Astrocyte of the spinal cord (primary cell): ENCODE results near the gene NDOR1.

ENCODE experiments used
- DNase-seq: peaks from one replicate; pipeline ENCODE4 v3.0.0; 2011; ENCODE audit warnings: low read depth, low spot score
- H3K4me3 ChIP-seq: 2 replicates; pipeline ENCODE4 v1.5.1; 2011; ENCODE audit warnings: low read depth, mild to moderate bottlenecking, low read length, moderate library complexity
- CTCF ChIP-seq: IDR thresholded peaks from 2 replicates; pipeline ENCODE4 v1.5.1; 2012; ENCODE audit warnings: low read depth, mild to moderate bottlenecking, low read length, inconsistent platforms
- in situ Hi-C: cut with HindIII; loops from 2 replicates; pipeline ENCODE4 v1.10.0; 2017; ENCODE audit warnings: low sequenced_read_pairs

Gene NDOR1

GRCh38 chr9:137217276-137218211, 12.0 kb downstream of the NDOR1 start:
- in situ Hi-C loops: no loop called here
- no peak overlapping the region for H3K4me3 ChIP-seq
- no peak for DNase-seq
- no peak for TF ChIP-seq CTCF

- TF ChIP-seq CTCF: no peak
- DNase-seq: no peak
- H3K4me3 ChIP-seq: no peak overlapping the region
- in situ Hi-C loops: no loop called here
Measured at GRCh38 chr9:137218212-137218753, 12.8 kb downstream of the NDOR1 start.

GRCh38 chr9:137218754-137219271, 13.3 kb downstream of the NDOR1 start:
- DNase-seq: peak; percentile 31
- no peak for TF ChIP-seq CTCF
- H3K4me3 ChIP-seq: no peak overlapping the region
- in situ Hi-C loops: no loop called here

- H3K4me3 ChIP-seq: no peak overlapping the region
- no peak for DNase-seq
- in situ Hi-C loops: no loop called here
- no peak for TF ChIP-seq CTCF
Measured at GRCh38 chr9:137219757-137220316, 14.3 kb downstream of the NDOR1 start.

- DNase-seq: no peak
- in situ Hi-C loops: no loop called here
- TF ChIP-seq CTCF: no peak
- no peak overlapping the region for H3K4me3 ChIP-seq
Measured at GRCh38 chr9:137220317-137221094, 15.0 kb downstream of the NDOR1 start.

GRCh38 chr9:137221095-137221505, 15.6 kb downstream of the NDOR1 start:
- in situ Hi-C loops: no loop called here
- no peak overlapping the region for H3K4me3 ChIP-seq
- no peak for DNase-seq
- TF ChIP-seq CTCF: no peak
